Stomach (tissue), 9 donors: ENCODE measurements around the gene ZNF766. TPM values are rescaled to one million over a fixed set of nuclear protein-coding genes. Genes with fewer than 3 reads are reported as not detected.

Experiments used
- DNase-seq, 2 donors: peaks; one replicate each; pipeline versions ENCODE4 v3.0.0 to v3.0.0-alpha.2; 2013 to 2019
- H3K27ac ChIP-seq, 5 donors: fragments of 200-600 bp in 4 of 5; sonication (generic) in 4 of 5; one replicate each; pipeline ENCODE4 v1.5.1; 2013 to 2019; ENCODE audit warnings: mild to moderate bottlenecking in 1 of 5, moderate library complexity in 1 of 5
- H3K27me3 ChIP-seq, 3 donors: fragments of 200-600 bp; sonication (generic); one replicate each; pipeline ENCODE4 v1.5.1; 2017 to 2019; ENCODE audit warnings: mixed run types in 1 of 3
- H3K36me3 ChIP-seq, 4 donors: fragments of 200-600 bp; sonication (generic); 1 replicate in 3 of 4; 2 replicates in 1 of 4; pipeline ENCODE4 v1.5.1; 2016 to 2019
- H3K4me1 ChIP-seq, 4 donors: fragments of 200-600 bp; sonication (generic); one replicate each; pipeline ENCODE4 v1.5.1; 2016 to 2019
- H3K4me3 ChIP-seq, 4 donors: fragments of 200-600 bp; sonication (generic) in 3 of 4; one replicate each; pipeline ENCODE4 v1.5.1; 2016 to 2019; ENCODE audit warnings: mild to moderate bottlenecking in 1 of 4
- H3K9me3 ChIP-seq, 4 donors: fragments of 200-600 bp; sonication (generic); one replicate each; pipeline ENCODE4 v1.5.1; 2016 to 2019
- CTCF ChIP-seq, 7 experiments: fragments of 450-650 bp in 4 of 7; fragments of 200-600 bp in 3 of 7; sonication (generic) in 3 of 7; IDR thresholded peaks; one replicate each; pipeline ENCODE4 v1.5.1; 2016 to 2019; ENCODE audit warnings: antibody characterized with exemption in 7 of 7, control low read depth in 2 of 7, mild to moderate bottlenecking in 1 of 7
- EP300 ChIP-seq: sonication (generic); formaldehyde crosslinking; IDR thresholded peaks from one replicate; pipeline ENCODE4 v1.6.1; 2017; ENCODE audit warnings: antibody characterized with exemption
- POLR2A ChIP-seq, 4 donors: fragments of 450-650 bp; IDR thresholded peaks; one replicate each; pipeline ENCODE4 v1.6.1; 2016; ENCODE audit warnings: antibody characterized with exemption in 4 of 4, control low read depth in 2 of 4, mild to moderate bottlenecking in 1 of 4, moderate library complexity in 1 of 4
- POLR2AphosphoS5 ChIP-seq, 3 donors: sonication (generic); formaldehyde crosslinking; IDR thresholded peaks; one replicate each; pipeline ENCODE4 v1.6.1; 2016; ENCODE audit warnings: antibody characterized with exemption in 3 of 3
- WGBS, 5 donors: extraction: QIAGEN DNeasy Blood & Tissue Kit in 3 of 5; methylation state at CpG; one replicate each; pipeline versions ENCODE4 v1.1.5 to v1.1.7; 2013 to 2018; 5-methylcytosine and 5-hydroxymethylcytosine counted together
- intact Hi-C: fragments of 100-400 bp; cut with DNase I; formaldehyde crosslinking; loops from one replicate; pipeline ENCODE4 v1.15.1; 2023; ENCODE audit warnings: low total_unique reads
- polyA plus RNA-seq, 3 donors: library from polyadenylated mRNA; stranded (reverse); fragments of 200-250 nt; gene quantifications; one replicate each; pipeline ENCODE4 v1.2.3, GENCODE V29; 2013
- total RNA-seq, 5 donors: library from RNA; depleted of rRNA; stranded (reverse); fragments of >200 nt; gene quantifications; one replicate each; pipeline versions ENCODE4 v1.1.0 to v1.2.3, GENCODE V29; 2014 to 2016
- donor health status: healthy with polysubstance abuse.
- donor health status: Bipolar disorder and iron deficiency.
- donor health status: healthy.

Gene ZNF766
- total and polyA plus RNA-seq, 8 donors: 1.3 to 19.6 (median 4.2) TPM

- peaks cover 97 to 100% (median 100%) of the 10 kb centered on the region in 4 donors for H3K36me3 ChIP-seq
- no peaks in the 10 kb centered on the region for H3K4me1 ChIP-seq
- H3K27me3 ChIP-seq: no peaks in the 10 kb centered on the region
- WGBS, 5 donors: 90 to 96% (median 93%) methylated on average over 3 to 7 of the region's 7 CpGs
- no peak for DNase-seq
- no peak overlapping the region for H3K27ac ChIP-seq
- no peak overlapping the region for H3K4me3 ChIP-seq
- no peaks in the 10 kb centered on the region for H3K9me3 ChIP-seq
- intact Hi-C loops: no loop called here
- no peak for TF ChIP-seq POLR2AphosphoS5 (IDR thresholded peaks at IDR 0.05)
- TF ChIP-seq POLR2A (IDR thresholded peaks at IDR 0.05): no peak
- no peak for TF ChIP-seq EP300
- TF ChIP-seq CTCF (IDR thresholded peaks at IDR 0.05): no peak
Observed at GRCh38 chr19:52221831-52222375, 47.5 kb upstream of the ZNF766 start.

GRCh38 chr19:52224211-52224610 is 45.2 kb upstream of the ZNF766 start:
- no peaks in the 10 kb centered on the region for H3K4me1 ChIP-seq
- 89 to 99% (median 91%) methylated on average over 5 of the region's 5 CpGs for WGBS, 5 donors
- no peaks in the 10 kb centered on the region for H3K27me3 ChIP-seq
- H3K27ac ChIP-seq: no peak overlapping the region
- peaks cover 83 to 100% (median 100%) of the 10 kb centered on the region in 4 donors for H3K36me3 ChIP-seq
- H3K4me3 ChIP-seq: no peak overlapping the region
- intact Hi-C loops: no loop called here
- no peaks in the 10 kb centered on the region for H3K9me3 ChIP-seq
- TF ChIP-seq POLR2AphosphoS5 (IDR thresholded peaks at IDR 0.05): no peak
- no peak for TF ChIP-seq CTCF (IDR thresholded peaks at IDR 0.05)
- TF ChIP-seq EP300: no peak
- no peak for TF ChIP-seq POLR2A (IDR thresholded peaks at IDR 0.05)
- DNase-seq: no peak

GRCh38 chr19:52226652-52227051 is 42.7 kb upstream of the ZNF766 start:
- Histone ChIP-seq H3K4me3 (no peak overlapping the region), H3K4me1 (no peaks in the 10 kb centered on the region), H3K36me3 (peaks cover 58 to 85% (median 80%) of the 10 kb centered on the region in 4 donors), H3K27me3 (no peaks in the 10 kb centered on the region), H3K27ac (no peak overlapping the region), H3K9me3 (no peaks in the 10 kb centered on the region)
- intact Hi-C loops: no loop called here
- WGBS, 5 donors: 81 to 91% (median 87%) methylated on average over 4 of the region's 4 CpGs
- TF ChIP-seq EP300 (no peak), POLR2A (IDR thresholded peaks at IDR 0.05) (no peak), POLR2AphosphoS5 (IDR thresholded peaks at IDR 0.05) (no peak), CTCF (IDR thresholded peaks at IDR 0.05) (no peak)
- no peak for DNase-seq

- TF ChIP-seq POLR2A (IDR thresholded peaks at IDR 0.05): no peak
- TF ChIP-seq POLR2AphosphoS5 (IDR thresholded peaks at IDR 0.05): no peak
- TF ChIP-seq EP300: no peak
- no peak for TF ChIP-seq CTCF (IDR thresholded peaks at IDR 0.05)
- Histone ChIP-seq H3K36me3 (peaks cover 51 to 78% (median 73%) of the 10 kb centered on the region in 4 donors), H3K27me3 (no peaks in the 10 kb centered on the region), H3K27ac (no peak overlapping the region), H3K9me3 (no peaks in the 10 kb centered on the region), H3K4me1 (no peaks in the 10 kb centered on the region), H3K4me3 (no peak overlapping the region)
- DNase-seq: no peak
- intact Hi-C loops: no loop called here
- WGBS, 5 donors: 83 to 91% (median 88%) methylated on average over 10 of the region's 10 CpGs
Observed at GRCh38 chr19:52227196-52227940, 42.0 kb upstream of the ZNF766 start.
